Measurements from ENCODE around the gene ST6GALNAC3. TPM values are rescaled to one million over a fixed set of nuclear protein-coding genes. Genes with fewer than 3 reads are reported as not detected.

Gene ST6GALNAC3
- total RNA-seq = 17.9 and 28.0 TPM in 2 replicates

DNA sequence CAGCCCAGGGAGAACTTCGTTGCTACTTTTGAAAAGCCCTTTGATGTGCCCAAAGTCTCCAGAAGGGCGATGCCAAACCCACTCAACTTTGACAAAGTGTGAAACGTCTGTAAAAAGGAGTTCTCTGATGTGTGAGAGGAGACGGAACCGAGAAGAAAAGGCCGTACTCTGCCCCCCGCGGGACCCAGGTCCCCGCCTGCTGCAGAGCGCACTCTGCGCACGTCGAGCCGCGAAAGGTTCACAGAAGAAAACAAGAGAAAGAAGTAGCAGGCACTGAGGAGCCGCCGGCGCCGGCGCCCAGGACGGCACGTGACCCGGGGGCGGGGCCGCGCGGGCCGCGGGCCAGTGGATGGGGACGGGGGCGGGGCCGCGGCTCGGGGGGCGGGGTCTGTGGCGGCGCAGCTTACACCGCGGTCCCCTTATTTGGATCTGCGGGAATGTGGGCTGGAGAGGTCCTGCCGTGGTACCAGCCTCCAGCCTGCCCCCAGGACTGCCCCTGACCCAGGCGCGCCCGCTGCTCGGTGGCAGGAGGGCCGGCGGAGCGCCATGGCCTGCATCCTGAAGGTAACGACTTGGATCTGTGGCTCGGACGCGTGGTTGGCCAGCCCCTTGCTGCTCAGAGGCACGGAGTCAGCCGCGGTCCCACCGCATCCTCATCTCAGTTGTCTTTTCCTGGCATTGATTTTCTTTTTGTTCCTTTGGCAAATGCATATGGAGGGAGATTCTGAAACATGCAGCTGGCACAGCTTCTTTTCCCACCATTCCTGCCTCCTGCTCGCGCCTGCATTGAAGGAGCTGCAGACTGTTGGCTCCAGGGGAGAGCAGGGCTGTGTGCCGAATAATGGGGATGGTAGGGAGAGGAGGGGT is at the start of gene ST6GALNAC3:
Gene ST6GALNAC3, plus strand, starts transcription at position 426 of the 867 bp plus-strand sequence.

Other genes with a start within 250 kb of the ST6GALNAC3 start
- gene ASB17, start 142.3 kb upstream of the ST6GALNAC3 start, total RNA-seq = not detected in 2 replicates